Astrocyte of the cerebellum (primary cell): ENCODE results near the gene AKNA.

Experiments used
- DNase-seq: peaks from one replicate; pipeline ENCODE4 v3.0.0-alpha.2; 2011; ENCODE audit warnings: low read depth
- H3K4me3 ChIP-seq: 2 replicates; pipeline ENCODE4 v1.5.1; 2011; ENCODE audit warnings: mild to moderate bottlenecking, low read depth, low read length, moderate library complexity
- CTCF ChIP-seq: IDR thresholded peaks from 2 replicates; pipeline ENCODE4 v1.5.1; 2012; ENCODE audit warnings: low read length, low read depth, moderate library complexity, mild to moderate bottlenecking; ENCODE audit errors: missing control alignments
- in situ Hi-C: cut with HindIII; loops from 2 replicates; pipeline ENCODE4 v1.10.0; 2017; ENCODE audit warnings: low sequenced_read_pairs

AKNA gene

GRCh38 chr9:114426046-114426948 is 38.5 kb upstream of the AKNA start:
- DNase-seq, result no peak
- no peak overlapping the region for H3K4me3 ChIP-seq
- no peak for TF ChIP-seq CTCF
- in situ Hi-C loops, result no loop called here

- no peak for TF ChIP-seq CTCF
- in situ Hi-C loops, result no loop called here
- H3K4me3 ChIP-seq, result no peak overlapping the region
- DNase-seq, result no peak
These were observed 37.3 kb upstream of the AKNA start for GRCh38 chr9:114425126-114425525.

GRCh38 chr9:114424126-114424525 is 36.3 kb upstream of the AKNA start:
- in situ Hi-C loops, result no loop called here
- DNase-seq, result no peak
- TF ChIP-seq CTCF, result no peak
- H3K4me3 ChIP-seq, result no peak overlapping the region

GRCh38 chr9:114423181-114423580 is 35.4 kb upstream of the AKNA start:
- no peak for TF ChIP-seq CTCF
- in situ Hi-C loops, result no loop called here
- no peak for DNase-seq
- H3K4me3 ChIP-seq, result no peak overlapping the region

- no peak for DNase-seq
- H3K4me3 ChIP-seq, result no peak overlapping the region
- TF ChIP-seq CTCF, result no peak
- in situ Hi-C loops, result no loop called here
These were observed 33.4 kb upstream of the AKNA start for GRCh38 chr9:114421147-114421546.

GRCh38 chr9:114419796-114420195 is 32.0 kb upstream of the AKNA start:
- no peak for TF ChIP-seq CTCF
- in situ Hi-C loops, result no loop called here
- DNase-seq, result no peak
- H3K4me3 ChIP-seq, result no peak overlapping the region

GRCh38 chr9:114418053-114418452 is 30.3 kb upstream of the AKNA start:
- H3K4me3 ChIP-seq, result no peak overlapping the region
- TF ChIP-seq CTCF, result no peak
- no peak for DNase-seq
- in situ Hi-C loops, result no loop called here
